Activated CD4-positive, alpha-beta memory T cell treated with anti-CD3 and anti-CD28 coated beads, Interleukin-2, amount 10 ng/mL, durations not matched to agents 7 days and 5 days (primary cell): Measurements from ENCODE around the gene RAD52. TPM values are rescaled to one million over a fixed set of nuclear protein-coding genes. Genes with fewer than 3 reads are reported as not detected.

Experiments used
- CTCF ChIA-PET: fragments of 350-600 bp; sonication (Branson Sonifier 250); formaldehyde crosslinking; loops from one replicate; lab custom pipeline; 2021; ENCODE audit warnings: antibody characterized with exemption, inconsistent platforms; lab: Charles Lee
- POLR2A ChIA-PET: fragments of 350-600 bp; sonication (Branson Sonifier 250); formaldehyde crosslinking; loops from one replicate; lab custom pipeline; 2021; ENCODE audit warnings: antibody characterized with exemption; lab: Charles Lee
- DNase-seq: peaks from one replicate; pipeline ENCODE4 v3.0.0-alpha.2; 2020
- H3K27ac Mint-ChIP-seq: one replicate; pipeline ENCODE4 v1.8.0; 2021; ENCODE audit warnings: mild to moderate bottlenecking, mixed read lengths
- H3K27me3 Mint-ChIP-seq: one replicate; pipeline ENCODE4 v1.8.0; 2021; ENCODE audit warnings: mixed read lengths
- H3K36me3 Mint-ChIP-seq: one replicate; pipeline ENCODE4 v1.8.0; 2021; ENCODE audit warnings: low read depth, mixed read lengths
- H3K4me1 Mint-ChIP-seq: one replicate; pipeline ENCODE4 v1.8.0; 2021; ENCODE audit warnings: mixed read lengths
- H3K4me3 Mint-ChIP-seq: one replicate; pipeline ENCODE4 v1.8.0; 2021; ENCODE audit warnings: mild to moderate bottlenecking, mixed read lengths
- H3K9me3 Mint-ChIP-seq: one replicate; pipeline ENCODE4 v1.8.0; 2021; ENCODE audit warnings: mixed read lengths
- total RNA-seq, 2 experiments: library from RNA; stranded (reverse); gene quantifications; one replicate each; pipeline ENCODE4 v1.2.3, GENCODE V29; 2021

Gene RAD52
- total RNA-seq: 10 to 100 TPM; 14.5 to 14.9 TPM

- H3K36me3 Mint-ChIP-seq: peaks cover 15% of the 10 kb centered on the region
- ChIA-PET CTCF (interaction anchor here (0.5 to 2.0 kb wide), 36 partner anchors 8 to 703 kb away, joined by 3 to 18 read pairs (median 4); partner anchors contain the start of genes CCDC77, ERC1 and WNK1), POLR2A (interaction anchor here (0.7 to 1.7 kb wide), 14 partner anchors 15 to 652 kb away, joined by 3 to 28 read pairs (median 5); partner anchors contain the start of gene ERC1)
- peak; percentile 98 for DNase-seq
- H3K27me3 Mint-ChIP-seq: peaks cover 3% of the 10 kb centered on the region
- H3K4me1 Mint-ChIP-seq: peaks cover 47% of the 10 kb centered on the region
- H3K27ac Mint-ChIP-seq: peak within 1 kb of the TSS; percentile 82
- H3K9me3 Mint-ChIP-seq: no peaks in the 10 kb centered on the region
- peak within 1 kb of the TSS; percentile 85 for H3K4me3 Mint-ChIP-seq
Measured at GRCh38 chr12:949453-950191, at the start of gene RAD52. TSS of gene RAD52 (minus strand) at chr12:949694. CDS start at chr12:933058, 16,636 bp downstream.

GRCh38 chr12:998020-998874, 48.8 kb upstream of the RAD52 start:
- Mint-ChIP-seq H3K36me3 (peaks cover 7% of the 10 kb centered on the region), H3K4me3 (no peak overlapping the region), H3K4me1 (peaks cover 20% of the 10 kb centered on the region), H3K9me3 (no peaks in the 10 kb centered on the region), H3K27me3 (no peaks in the 10 kb centered on the region), H3K27ac (no peak overlapping the region)
- ChIA-PET CTCF (interaction anchor here (0.6 to 1.5 kb wide), 3 partner anchors 120 to 546 kb away, joined by 3 to 4 read pairs (median 3); no protein-coding TSS in a partner anchor), POLR2A (no interaction called here)
- DNase-seq: no peak

GRCh38 chr12:997505-997904, 48.0 kb upstream of the RAD52 start:
- Mint-ChIP-seq H3K27ac (no peak overlapping the region), H3K4me1 (peaks cover 23% of the 10 kb centered on the region), H3K9me3 (no peaks in the 10 kb centered on the region), H3K36me3 (peaks cover 7% of the 10 kb centered on the region), H3K4me3 (no peak overlapping the region), H3K27me3 (no peaks in the 10 kb centered on the region)
- ChIA-PET CTCF (interaction anchor here (1.1 to 1.5 kb wide), 2 partner anchors 121 to 546 kb away, joined by 3 to 4 read pairs; no protein-coding TSS in a partner anchor), POLR2A (no interaction called here)
- DNase-seq: no peak

GRCh38 chr12:996881-997280, 47.4 kb upstream of the RAD52 start:
- Mint-ChIP-seq H3K27me3 (no peaks in the 10 kb centered on the region), H3K4me1 (peaks cover 29% of the 10 kb centered on the region), H3K27ac (no peak overlapping the region), H3K36me3 (peaks cover 7% of the 10 kb centered on the region), H3K9me3 (no peaks in the 10 kb centered on the region), H3K4me3 (no peak overlapping the region)
- POLR2A ChIA-PET: no interaction called here
- no peak for DNase-seq
- CTCF ChIA-PET: interaction anchor here (0.6 to 1.5 kb wide), 2 partner anchors 103 to 121 kb away, joined by 4 to 5 read pairs; no protein-coding TSS in a partner anchor

GRCh38 chr12:992647-993046, 43.2 kb upstream of the RAD52 start:
- H3K27ac Mint-ChIP-seq: no peak overlapping the region
- POLR2A ChIA-PET: interaction anchor here (0.8 to 3.7 kb wide), 2 partner anchors 11 to 43 kb away, joined by 3 to 28 read pairs; partner anchors contain the start of gene RAD52
- DNase-seq: no peak
- CTCF ChIA-PET: interaction anchor here (1.0 to 1.3 kb wide), 4 partner anchors 22 to 612 kb away, joined by 3 read pairs; partner anchors contain the start of gene RAD52
- H3K36me3 Mint-ChIP-seq: peaks cover 4% of the 10 kb centered on the region
- peaks cover 44% of the 10 kb centered on the region for H3K4me1 Mint-ChIP-seq
- peak overlapping the region; percentile 85 for H3K4me3 Mint-ChIP-seq
- H3K27me3 Mint-ChIP-seq: peaks cover 5% of the 10 kb centered on the region
- H3K9me3 Mint-ChIP-seq: no peaks in the 10 kb centered on the region

- Mint-ChIP-seq H3K9me3 (no peaks in the 10 kb centered on the region), H3K36me3 (peaks cover 4% of the 10 kb centered on the region), H3K4me1 (peaks cover 40% of the 10 kb centered on the region), H3K27ac (peak overlapping the region; percentile 84), H3K4me3 (peak overlapping the region; percentile 85), H3K27me3 (peaks cover 5% of the 10 kb centered on the region)
- CTCF ChIA-PET: interaction anchor here (0.9 to 2.4 kb wide), 7 partner anchors 21 to 613 kb away, joined by 3 to 10 read pairs (median 3); partner anchors contain the start of gene RAD52
- POLR2A ChIA-PET: interaction anchor here (0.6 to 3.7 kb wide), 14 partner anchors 10 to 591 kb away, joined by 3 to 28 read pairs (median 3); partner anchors contain the start of gene RAD52
- peak; percentile 54 for DNase-seq
Measured at GRCh38 chr12:991350-992333, 42.1 kb upstream of the RAD52 start.

- peak within 1 kb of the TSS; percentile 84 for H3K27ac Mint-ChIP-seq
- H3K27me3 Mint-ChIP-seq: peaks cover 5% of the 10 kb centered on the region
- H3K9me3 Mint-ChIP-seq: no peaks in the 10 kb centered on the region
- DNase-seq: peak; percentile 83
- POLR2A ChIA-PET: interaction anchor here (0.6 to 3.7 kb wide), 15 partner anchors 10 to 611 kb away, joined by 3 to 28 read pairs (median 3); partner anchors contain the start of gene RAD52
- peaks cover 40% of the 10 kb centered on the region for H3K4me1 Mint-ChIP-seq
- H3K4me3 Mint-ChIP-seq: peak within 1 kb of the TSS; percentile 85
- CTCF ChIA-PET: interaction anchor here (0.6 to 2.4 kb wide), 9 partner anchors 26 to 589 kb away, joined by 3 to 10 read pairs (median 3); partner anchors contain the start of genes CCDC77 and RAD52
- H3K36me3 Mint-ChIP-seq: peaks cover 4% of the 10 kb centered on the region
Measured at GRCh38 chr12:990661-991349, 41.3 kb upstream of the RAD52 start, which contains the start of gene ERC1. TSS of gene ERC1 (plus strand) at chr12:991223. CDS start at chr12:1027904, 36,681 bp downstream.

GRCh38 chr12:989751-990660, 40.5 kb upstream of the RAD52 start:
- peaks cover 5% of the 10 kb centered on the region for H3K27me3 Mint-ChIP-seq
- H3K4me3 Mint-ChIP-seq: peak overlapping the region; percentile 75

GRCh38 chr12:989051-989450, 39.6 kb upstream of the RAD52 start:
- no peak for DNase-seq
- Mint-ChIP-seq H3K27ac (no peak overlapping the region), H3K4me3 (no peak overlapping the region), H3K27me3 (peaks cover 5% of the 10 kb centered on the region), H3K4me1 (peaks cover 34% of the 10 kb centered on the region), H3K36me3 (peaks cover 4% of the 10 kb centered on the region), H3K9me3 (no peaks in the 10 kb centered on the region)
- ChIA-PET CTCF (no interaction called here), POLR2A (interaction anchor here (3.7 kb wide), 1 partner anchor 40 kb away, joined by 28 read pairs; the partner anchor contains the start of gene RAD52)

More at GRCh38 chr12:989751-990660, 40.5 kb upstream of the RAD52 start:
- DNase-seq: peak; percentile 62
- Mint-ChIP-seq H3K4me1 (peaks cover 34% of the 10 kb centered on the region), H3K9me3 (no peaks in the 10 kb centered on the region), H3K36me3 (peaks cover 4% of the 10 kb centered on the region), H3K27ac (peak overlapping the region; percentile 63)
- POLR2A ChIA-PET: interaction anchor here (0.7 to 3.7 kb wide), 6 partner anchors 38 to 611 kb away, joined by 3 to 28 read pairs (median 4); partner anchors contain the start of gene RAD52
- CTCF ChIA-PET: interaction anchor here (0.6 to 2.4 kb wide), 8 partner anchors 26 to 588 kb away, joined by 3 to 10 read pairs (median 3); partner anchors contain the start of genes CCDC77 and RAD52

- CTCF ChIA-PET: no interaction called here
- Mint-ChIP-seq H3K4me3 (no peak overlapping the region), H3K27ac (no peak overlapping the region), H3K4me1 (peaks cover 34% of the 10 kb centered on the region), H3K27me3 (peaks cover 5% of the 10 kb centered on the region), H3K36me3 (peaks cover 4% of the 10 kb centered on the region), H3K9me3 (no peaks in the 10 kb centered on the region)
- POLR2A ChIA-PET: no interaction called here
- DNase-seq: no peak
Measured at GRCh38 chr12:988646-989045, 39.2 kb upstream of the RAD52 start.
